GM12891 (cell line): ENCODE data around the gene PTGR2.

ENCODE experiments used
- POLR2A ChIP-seq: IDR thresholded peaks from 2 replicates; pipeline ENCODE4 v1.6.1; 2011; ENCODE audit warnings: low read depth, low read length, control low read depth
- POLR2AphosphoS5 ChIP-seq: IDR thresholded peaks from 2 replicates; pipeline ENCODE4 v1.6.1; 2011; ENCODE audit warnings: low read depth, low read length, control low read depth
- POU2F2 ChIP-seq: IDR thresholded peaks from 2 replicates; pipeline ENCODE4 v1.6.1; 2011; ENCODE audit warnings: low read depth, mild to moderate bottlenecking, control low read depth, low read length, moderate library complexity
- TAF1 ChIP-seq: IDR thresholded peaks from 2 replicates; pipeline ENCODE4 v1.6.1; 2011; ENCODE audit warnings: low read depth, low read length, control low read depth

- TF ChIP-seq POLR2A: no peak
- TF ChIP-seq TAF1: no peak
- TF ChIP-seq POLR2AphosphoS5: no peak
- no peak for TF ChIP-seq POU2F2
Observed at GRCh38 chr14:73862480-73862879, 10.8 kb downstream of the PTGR2 start.
